Prostate gland (tissue), 2 donors: ENCODE results near the gene ARHGEF18. TPM values are rescaled to one million over a fixed set of nuclear protein-coding genes. Genes with fewer than 3 reads are reported as not detected.

Experiments
- DNase-seq: peaks from one replicate; pipeline ENCODE4 v3.0.0-alpha.2; 2019; ENCODE audit warnings: low spot score
- H3K27ac ChIP-seq, 2 donors: fragments of 200-600 bp; sonication (generic); 2 replicates each; pipeline ENCODE4 v1.5.1; 2017 to 2019
- H3K27me3 ChIP-seq: fragments of 200-600 bp; sonication (generic); replicated peaks from 2 replicates; pipeline ENCODE4 v1.5.1; 2019; ENCODE audit not compliant: insufficient read depth
- H3K36me3 ChIP-seq, 2 donors: fragments of 200-600 bp; sonication (generic); 1 replicate in 1 of 2; 2 replicates in 1 of 2; pipeline versions ENCODE4 v1.5.1 to v1.8.1; 2017 to 2019
- H3K4me1 ChIP-seq: fragments of 200-600 bp; sonication (generic); replicated peaks from 2 replicates; pipeline ENCODE4 v1.5.1; 2019
- H3K4me3 ChIP-seq, 2 donors: fragments of 200-600 bp; sonication (generic); 2 replicates each; pipeline ENCODE4 v1.5.1; 2017 to 2019
- H3K9me3 ChIP-seq: fragments of 200-600 bp; sonication (generic); 2 replicates; pipeline ENCODE4 v1.5.1; 2017
- POLR2A ChIP-seq: fragments of 450-650 bp; IDR thresholded peaks from one replicate; pipeline ENCODE4 v1.6.1; 2016; ENCODE audit warnings: antibody characterized with exemption, mild to moderate bottlenecking
- POLR2AphosphoS5 ChIP-seq: sonication (generic); formaldehyde crosslinking; IDR thresholded peaks from one replicate; pipeline ENCODE4 v1.6.1; 2017; ENCODE audit warnings: antibody characterized with exemption
- WGBS: methylation state at CpG from one replicate; pipeline ENCODE4 v1.1.5; 2018; 5-methylcytosine and 5-hydroxymethylcytosine counted together
- intact Hi-C: fragments of 100-400 bp; cut with DNase I; formaldehyde crosslinking; loops from one replicate; pipeline ENCODE4 v1.14.2; 2022
- total RNA-seq, 2 donors: library from RNA; depleted of rRNA; stranded (reverse); fragments of >200 nt; gene quantifications; one replicate each; pipeline ENCODE4 v1.1.0, GENCODE V29; 2016
- TF ChIP-seq, protein P1 (sequence below), 4 experiments: fragments of 200-600 bp in 2 of 4; fragments of 450-650 bp in 2 of 4; sonication (generic) in 2 of 4; IDR thresholded peaks; 1 replicate in 3 of 4; 2 replicates in 1 of 4; pipeline ENCODE4 v1.5.1; 2016 to 2019; ENCODE audit warnings: antibody characterized with exemption in 4 of 4, mild to moderate bottlenecking in 2 of 4, moderate library complexity in 2 of 4

The ARHGEF18 gene
- total RNA-seq, 2 donors from 2014 or later, result 44.5 to 52.3 TPM

DNA sequence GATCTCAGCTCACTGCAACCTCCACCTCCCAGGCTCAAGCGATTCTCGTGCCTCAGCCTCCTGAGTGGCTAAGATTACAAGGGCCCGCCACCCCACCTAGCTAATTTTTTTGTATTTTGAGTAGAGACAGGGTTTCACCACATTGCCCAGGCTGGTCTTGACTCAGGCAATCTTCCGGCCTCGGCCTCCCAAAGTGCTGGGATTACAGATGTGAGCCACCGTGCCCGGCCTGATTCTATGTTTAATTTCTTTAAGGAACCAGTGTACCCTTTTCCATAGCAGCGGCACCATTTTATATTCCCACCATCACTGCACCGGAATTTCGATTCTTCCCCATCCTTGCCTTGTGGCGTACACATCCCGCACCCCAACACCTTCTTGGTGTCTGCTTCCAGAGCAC is 36.8 kb upstream of the ARHGEF18 start:
- H3K9me3 ChIP-seq, result no peaks in the 10 kb centered on the region
- 91% methylated on average over 12 of the region's 12 CpGs for WGBS
- no peaks in the 10 kb centered on the region for H3K36me3 ChIP-seq
- H3K27ac ChIP-seq, result no peak overlapping the region
- no peak overlapping the region for H3K4me3 ChIP-seq
- DNase-seq, result no peak
- H3K4me1 ChIP-seq, result no peaks in the 10 kb centered on the region
- intact Hi-C loops, result no loop called here
- TF ChIP-seq POLR2A (no peak), POLR2AphosphoS5 (no peak)
- TF ChIP-seq, protein P1, sequence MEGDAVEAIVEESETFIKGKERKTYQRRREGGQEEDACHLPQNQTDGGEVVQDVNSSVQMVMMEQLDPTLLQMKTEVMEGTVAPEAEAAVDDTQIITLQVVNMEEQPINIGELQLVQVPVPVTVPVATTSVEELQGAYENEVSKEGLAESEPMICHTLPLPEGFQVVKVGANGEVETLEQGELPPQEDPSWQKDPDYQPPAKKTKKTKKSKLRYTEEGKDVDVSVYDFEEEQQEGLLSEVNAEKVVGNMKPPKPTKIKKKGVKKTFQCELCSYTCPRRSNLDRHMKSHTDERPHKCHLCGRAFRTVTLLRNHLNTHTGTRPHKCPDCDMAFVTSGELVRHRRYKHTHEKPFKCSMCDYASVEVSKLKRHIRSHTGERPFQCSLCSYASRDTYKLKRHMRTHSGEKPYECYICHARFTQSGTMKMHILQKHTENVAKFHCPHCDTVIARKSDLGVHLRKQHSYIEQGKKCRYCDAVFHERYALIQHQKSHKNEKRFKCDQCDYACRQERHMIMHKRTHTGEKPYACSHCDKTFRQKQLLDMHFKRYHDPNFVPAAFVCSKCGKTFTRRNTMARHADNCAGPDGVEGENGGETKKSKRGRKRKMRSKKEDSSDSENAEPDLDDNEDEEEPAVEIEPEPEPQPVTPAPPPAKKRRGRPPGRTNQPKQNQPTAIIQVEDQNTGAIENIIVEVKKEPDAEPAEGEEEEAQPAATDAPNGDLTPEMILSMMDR (IDR thresholded peaks at IDR 0.05), result no peak
- H3K27me3 ChIP-seq, result no peaks in the 10 kb centered on the region

DNA sequence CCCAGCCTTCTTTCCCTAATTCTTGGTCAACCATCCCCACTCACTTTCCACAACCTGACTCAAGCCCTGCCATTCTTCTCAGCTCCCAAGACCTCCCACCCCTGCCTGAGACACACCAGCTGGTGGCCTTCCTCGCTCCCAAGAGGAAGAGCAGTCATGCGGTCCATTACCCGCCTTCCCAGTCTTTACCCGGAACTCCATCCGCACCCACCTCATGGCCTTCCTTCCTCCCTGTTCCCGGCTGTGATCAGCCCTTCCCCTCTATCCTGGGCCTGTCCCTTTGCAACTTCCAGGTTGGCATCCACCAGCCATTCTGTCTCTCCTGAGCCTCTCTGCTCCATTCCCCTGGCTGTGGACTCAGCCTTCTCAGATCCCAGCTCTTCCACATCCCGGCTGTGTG is 35.9 kb upstream of the ARHGEF18 start:
- WGBS, result 86% methylated on average over 7 of the region's 7 CpGs
- intact Hi-C loops, result no loop called here
- H3K27ac ChIP-seq, result no peak overlapping the region
- H3K9me3 ChIP-seq, result no peaks in the 10 kb centered on the region
- H3K4me1 ChIP-seq, result no peaks in the 10 kb centered on the region
- no peak for TF ChIP-seq POLR2A
- TF ChIP-seq, protein P1 (IDR thresholded peaks at IDR 0.05), result no peak
- no peak for TF ChIP-seq POLR2AphosphoS5
- no peak overlapping the region for H3K4me3 ChIP-seq
- no peaks in the 10 kb centered on the region for H3K36me3 ChIP-seq
- no peak for DNase-seq
- no peaks in the 10 kb centered on the region for H3K27me3 ChIP-seq

DNA sequence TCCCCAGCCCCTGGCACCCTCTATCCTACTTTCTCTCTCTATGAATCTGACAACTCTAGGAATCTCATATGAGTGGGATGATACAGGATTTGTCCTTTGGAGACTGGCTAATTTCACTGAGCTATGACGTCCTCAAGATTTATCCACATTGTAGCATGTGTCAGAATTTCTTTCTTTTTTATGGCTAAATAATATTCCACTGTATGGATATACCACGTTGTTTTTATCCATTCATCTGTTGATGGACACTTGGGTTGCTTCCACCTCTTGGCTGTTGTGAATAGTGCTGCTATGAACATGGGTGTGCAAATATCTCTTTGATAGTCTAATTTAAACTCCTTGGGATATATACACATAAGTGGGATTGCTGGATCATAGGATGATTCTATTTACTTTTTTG is 30.6 kb upstream of the ARHGEF18 start:
- 48% methylated on average over 2 of the region's 2 CpGs for WGBS

DNA sequence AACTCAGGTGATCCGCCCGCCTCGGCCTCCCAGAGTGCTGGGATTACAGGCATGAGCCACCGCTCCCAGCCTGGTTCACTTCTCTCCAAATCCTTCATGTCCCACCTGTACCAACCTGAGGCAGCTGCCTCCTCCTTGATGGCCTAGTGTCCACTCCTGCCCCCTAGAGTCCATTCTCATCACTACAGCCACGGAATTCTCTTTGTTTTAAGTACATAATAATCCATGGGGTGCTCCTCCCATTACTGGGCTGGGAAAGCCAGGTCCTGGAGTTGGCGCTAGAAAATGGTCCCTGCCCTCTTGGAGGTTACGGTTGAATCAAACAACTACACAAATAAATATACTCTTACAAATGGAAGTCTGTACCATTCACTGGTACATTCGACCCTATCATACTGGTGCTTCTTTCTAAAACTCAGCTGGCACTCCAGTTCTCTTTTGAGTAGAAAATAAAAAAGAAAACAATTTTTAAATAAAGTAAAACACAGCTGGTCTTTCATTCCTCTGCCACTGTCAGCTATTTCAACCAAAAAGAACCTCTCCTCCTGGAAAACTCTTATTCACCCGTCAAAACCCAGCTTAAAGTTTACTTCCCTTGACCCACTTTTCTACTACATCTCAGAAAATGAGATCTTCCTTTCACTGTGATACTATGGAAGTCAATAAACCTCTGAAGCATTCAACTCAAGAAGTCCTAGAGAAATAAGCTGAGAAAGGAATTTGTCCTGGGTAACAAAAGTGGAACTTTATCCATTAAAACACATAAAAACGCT is 22.4 kb upstream of the ARHGEF18 start:
- TF ChIP-seq, protein P1 (IDR thresholded peaks at IDR 0.05), result no peak
- TF ChIP-seq POLR2A (no peak), POLR2AphosphoS5 (no peak)
- 76% methylated on average over 10 of the region's 10 CpGs for WGBS

More for the DNA sequence above, 30.6 kb upstream of the ARHGEF18 start:
- H3K9me3 ChIP-seq, result no peaks in the 10 kb centered on the region
- no peak for DNase-seq
- H3K4me1 ChIP-seq, result no peaks in the 10 kb centered on the region
- no peaks in the 10 kb centered on the region for H3K36me3 ChIP-seq
- H3K27me3 ChIP-seq, result no peaks in the 10 kb centered on the region
- intact Hi-C loops, result no loop called here
- H3K4me3 ChIP-seq, result no peak overlapping the region
- TF ChIP-seq, protein P1 (IDR thresholded peaks at IDR 0.05), result no peak
- TF ChIP-seq POLR2AphosphoS5 (no peak), POLR2A (no peak)
- no peak overlapping the region for H3K27ac ChIP-seq

DNA sequence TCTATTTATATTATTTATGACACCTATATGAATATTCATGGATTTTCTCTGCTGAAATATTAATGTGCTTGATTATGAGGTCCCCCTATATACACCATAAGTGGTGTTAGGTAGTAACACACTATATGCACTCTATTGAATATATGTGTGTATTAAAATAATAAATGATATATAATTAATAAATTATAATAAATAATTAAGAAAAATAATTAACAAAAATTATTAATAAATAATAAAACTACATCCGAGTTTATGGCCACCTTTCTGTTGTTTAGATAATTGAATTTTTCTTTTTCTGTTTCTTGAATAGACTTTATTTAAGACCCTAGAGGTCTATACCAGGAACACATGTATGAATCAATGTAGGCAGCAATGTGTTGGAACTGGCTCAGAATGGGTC is 20.9 kb upstream of the ARHGEF18 start:
- no peaks in the 10 kb centered on the region for H3K9me3 ChIP-seq
- H3K27me3 ChIP-seq, result no peaks in the 10 kb centered on the region
- 89% methylated on average over 1 of the region's 1 CpG for WGBS
- no peak overlapping the region for H3K27ac ChIP-seq
- H3K4me1 ChIP-seq, result no peaks in the 10 kb centered on the region
- no peak overlapping the region for H3K4me3 ChIP-seq
- no peak for DNase-seq
- TF ChIP-seq, protein P1 (IDR thresholded peaks at IDR 0.05), result no peak
- TF ChIP-seq POLR2AphosphoS5, result no peak
- TF ChIP-seq POLR2A, result no peak
- intact Hi-C loops, result no loop called here
- H3K36me3 ChIP-seq, result no peaks in the 10 kb centered on the region

More for the DNA sequence above, 22.4 kb upstream of the ARHGEF18 start:
- no peaks in the 10 kb centered on the region for H3K27me3 ChIP-seq
- no peaks in the 10 kb centered on the region for H3K4me1 ChIP-seq
- H3K36me3 ChIP-seq, result no peaks in the 10 kb centered on the region
- H3K27ac ChIP-seq, result no peak overlapping the region
- no peak overlapping the region for H3K4me3 ChIP-seq
- DNase-seq, result no peak
- H3K9me3 ChIP-seq, result no peaks in the 10 kb centered on the region
- intact Hi-C loops, result no loop called here
